Activated CD8-positive, alpha-beta memory T cell treated with anti-CD3 and anti-CD28 coated beads, Interleukin-2, amount 50 U/mL, for 4 hours (primary cell): ENCODE results near the gene RNF20.
"Not testable (repeated sequence)": the region's sequence is repeated elsewhere in the genome, so short reads cannot be mapped to it uniquely, and the experiment has no call there.

Source experiments
- DNase-seq: peaks from one replicate; pipeline ENCODE4 v3.0.0-alpha.2; 2020

RNF20 gene

GRCh38 chr9:101533334-101534204 lies at the start of gene RNF20:
TSS of gene RNF20 (plus strand) at chr9:101533853. CDS start at chr9:101535424, 1,571 bp downstream.
- DNase-seq, result peak; percentile 100

GRCh38 chr9:101484046-101484445 lies 49.6 kb upstream of the RNF20 start:
- DNase-seq, result no peak

GRCh38 chr9:101485924-101486692 lies 47.5 kb upstream of the RNF20 start:
- DNase-seq, result no peak

- no peak for DNase-seq
These were observed 46.8 kb upstream of the RNF20 start for GRCh38 chr9:101486693-101487442.

GRCh38 chr9:101487443-101487840 lies 46.2 kb upstream of the RNF20 start:
- DNase-seq, result no peak

GRCh38 chr9:101495810-101496209 lies 37.8 kb upstream of the RNF20 start:
- DNase-seq, result no peak

- DNase-seq, result no peak
These were observed 35.3 kb upstream of the RNF20 start for GRCh38 chr9:101498323-101498722.

- DNase-seq, result no peak
These were observed 29.5 kb upstream of the RNF20 start for GRCh38 chr9:101504188-101504587.

- DNase-seq, result no peak
These were observed 25.4 kb upstream of the RNF20 start for GRCh38 chr9:101508211-101508610.

- no peak for DNase-seq
These were observed 24.1 kb upstream of the RNF20 start for GRCh38 chr9:101509572-101509971.

- no peak for DNase-seq
These were observed 23.2 kb upstream of the RNF20 start for GRCh38 chr9:101510459-101510858.

GRCh38 chr9:101511009-101511408 lies 22.6 kb upstream of the RNF20 start:
- no peak for DNase-seq

- no peak for DNase-seq
These were observed 21.5 kb upstream of the RNF20 start for GRCh38 chr9:101512116-101512515.

- no peak for DNase-seq
These were observed 20.3 kb upstream of the RNF20 start for GRCh38 chr9:101513351-101513750.

GRCh38 chr9:101514071-101514470 lies 19.6 kb upstream of the RNF20 start:
- DNase-seq, result no peak

GRCh38 chr9:101516655-101517054 lies 17.0 kb upstream of the RNF20 start:
- DNase-seq, result no peak

GRCh38 chr9:101518489-101518888 lies 15.2 kb upstream of the RNF20 start:
- DNase-seq, result not testable (repeated sequence)

GRCh38 chr9:101524371-101524770 lies 9.3 kb upstream of the RNF20 start:
- DNase-seq, result no peak

GRCh38 chr9:101527066-101527465 lies 6.6 kb upstream of the RNF20 start:
- no peak for DNase-seq

GRCh38 chr9:101528015-101528414 lies 5.6 kb upstream of the RNF20 start:
- DNase-seq, result no peak

- DNase-seq, result peak; percentile 66
These were observed 3.5 kb upstream of the RNF20 start for GRCh38 chr9:101530076-101530711.

GRCh38 chr9:101536351-101536750 lies 2.7 kb downstream of the RNF20 start:
- DNase-seq, result no peak

- no peak for DNase-seq
These were observed 3.3 kb downstream of the RNF20 start for GRCh38 chr9:101536938-101537337.
